Karpas-422 (cell line): ENCODE data around the gene IL1A. TPM values are rescaled to one million over a fixed set of nuclear protein-coding genes. Genes with fewer than 3 reads are reported as not detected.

Experiments used
- DNase-seq: peaks from one replicate; pipeline ENCODE4 v3.0.0-alpha.2; 2015
- H2AFZ ChIP-seq: fragments of 200-600 bp; sonication (generic); 2 replicates; pipeline ENCODE4 v1.6.1; 2014; ENCODE audit warnings: antibody characterized with exemption, low read length, mixed read lengths
- H3K27ac ChIP-seq: fragments of 200-600 bp; sonication (generic); 2 replicates; pipeline ENCODE4 v1.5.1; 2014; ENCODE audit warnings: mild to moderate bottlenecking, low read length, moderate library complexity
- H3K27me3 ChIP-seq: fragments of 200-600 bp; sonication (generic); 2 replicates; pipeline ENCODE4 v1.6.1; 2014; ENCODE audit warnings: low read length, mixed read lengths
- H3K36me3 ChIP-seq: fragments of 200-600 bp; sonication (generic); 2 replicates; pipeline ENCODE4 v1.6.1; 2014; ENCODE audit warnings: low read length, mixed read lengths; ENCODE audit not compliant: insufficient read depth
- H3K4me1 ChIP-seq: fragments of 200-600 bp; sonication (generic); 2 replicates; pipeline ENCODE4 v1.6.1; 2014; ENCODE audit warnings: mild to moderate bottlenecking, low read length, mixed read lengths
- H3K4me2 ChIP-seq: fragments of 200-600 bp; sonication (generic); 2 replicates; pipeline ENCODE4 v1.6.1; 2014; ENCODE audit warnings: low read length, low read depth, mild to moderate bottlenecking; ENCODE audit not compliant: poor library complexity, severe bottlenecking
- H3K4me3 ChIP-seq: fragments of 200-600 bp; sonication (generic); 2 replicates; pipeline ENCODE4 v1.5.1; 2014; ENCODE audit warnings: mild to moderate bottlenecking, antibody characterized with exemption, low read length, mixed read lengths
- H3K79me2 ChIP-seq: fragments of 200-600 bp; sonication (generic); 2 replicates; pipeline ENCODE4 v1.6.1; 2014; ENCODE audit warnings: mild to moderate bottlenecking, low read length, mixed read lengths
- H3K9ac ChIP-seq: fragments of 200-600 bp; sonication (generic); 2 replicates; pipeline ENCODE4 v1.6.0; 2014; ENCODE audit warnings: low read length
- H3K9me2 ChIP-seq: fragments of 200-600 bp; sonication (generic), shearing (Covaris generic); replicated peaks from 2 replicates; pipeline ENCODE4 v1.6.0; 2014; ENCODE audit warnings: mild to moderate bottlenecking, low read length, moderate library complexity; ENCODE audit not compliant: insufficient read depth
- H3K9me3 ChIP-seq: fragments of 300-700, 200-600 bp; sonication (generic); 2 replicates; pipeline ENCODE4 v1.6.1; 2014; ENCODE audit warnings: low read length, mixed read lengths
- H4K20me1 ChIP-seq: fragments of 200-600 bp; sonication (generic); 2 replicates; pipeline ENCODE4 v1.6.1; 2014; ENCODE audit warnings: mild to moderate bottlenecking, antibody characterized with exemption, low read length, low read depth; ENCODE audit not compliant: insufficient read depth
- total RNA-seq: library from RNA; depleted of rRNA; stranded (reverse); fragments of >200 nt; shearing (Covaris generic); gene quantifications from 2 replicates; pipeline ENCODE4 v1.2.3, GENCODE V29; 2014; ENCODE audit warnings: low replicate concordance

The IL1A gene
- total RNA-seq, 1 experiment from 2014 or later: 0.15 TPM

GRCh38 chr2:112757265-112757664, 27.0 kb downstream of the IL1A start:
- H3K9me3 ChIP-seq: no peaks in the 10 kb centered on the region
- peaks cover 3% of the 10 kb centered on the region; the same call in 1 of the 2 replicates for H3K4me1 ChIP-seq
- H3K27ac ChIP-seq: no peak overlapping the region
- H3K9me2 ChIP-seq: no peaks in the 10 kb centered on the region
- no peaks in the 10 kb centered on the region for H3K27me3 ChIP-seq
- H3K36me3 ChIP-seq: peaks cover 60% of the 10 kb centered on the region
- no peak for DNase-seq
- no peak overlapping the region for H3K4me3 ChIP-seq
- H3K9ac ChIP-seq: no peak overlapping the region
- no peak overlapping the region for H2AFZ ChIP-seq
- no peak overlapping the region for H3K4me2 ChIP-seq
- peaks cover 53% of the 10 kb centered on the region for H3K79me2 ChIP-seq
- no peaks in the 10 kb centered on the region for H4K20me1 ChIP-seq

DNA sequence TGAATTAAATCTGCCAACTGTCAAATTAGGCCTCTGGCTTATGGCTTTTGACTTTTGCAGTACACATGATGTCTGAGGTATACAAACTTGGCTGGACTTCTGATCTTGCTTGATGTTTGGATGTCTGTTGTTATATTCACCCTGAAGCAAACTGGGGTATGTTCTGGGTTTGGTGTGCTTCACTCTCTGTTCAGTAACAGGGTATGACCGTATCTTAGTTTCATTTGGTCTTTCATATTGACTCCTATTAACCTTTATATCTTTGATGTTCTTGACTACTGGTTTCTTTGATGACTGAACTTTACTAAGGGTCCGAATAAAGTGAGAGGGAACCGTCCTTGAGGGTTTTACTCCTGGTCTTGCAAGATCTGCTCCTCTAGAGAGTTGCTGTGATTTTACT, 28.1 kb downstream of the IL1A start:
- Histone ChIP-seq H3K79me2 (peaks cover 44% of the 10 kb centered on the region), H3K36me3 (peaks cover 65% of the 10 kb centered on the region), H3K27me3 (no peaks in the 10 kb centered on the region)

GRCh38 chr2:112755444-112755843, 28.8 kb downstream of the IL1A start:
- H2AFZ ChIP-seq: no peak overlapping the region

More for the DNA sequence above, 28.1 kb downstream of the IL1A start:
- Histone ChIP-seq H3K4me3 (no peak overlapping the region), H3K9me3 (no peaks in the 10 kb centered on the region), H3K4me2 (no peak overlapping the region), H2AFZ (no peak overlapping the region), H3K9me2 (no peaks in the 10 kb centered on the region), H3K4me1 (no peaks in the 10 kb centered on the region), H3K9ac (no peak overlapping the region), H4K20me1 (no peaks in the 10 kb centered on the region), H3K27ac (no peak overlapping the region)
- DNase-seq: no peak

DNA sequence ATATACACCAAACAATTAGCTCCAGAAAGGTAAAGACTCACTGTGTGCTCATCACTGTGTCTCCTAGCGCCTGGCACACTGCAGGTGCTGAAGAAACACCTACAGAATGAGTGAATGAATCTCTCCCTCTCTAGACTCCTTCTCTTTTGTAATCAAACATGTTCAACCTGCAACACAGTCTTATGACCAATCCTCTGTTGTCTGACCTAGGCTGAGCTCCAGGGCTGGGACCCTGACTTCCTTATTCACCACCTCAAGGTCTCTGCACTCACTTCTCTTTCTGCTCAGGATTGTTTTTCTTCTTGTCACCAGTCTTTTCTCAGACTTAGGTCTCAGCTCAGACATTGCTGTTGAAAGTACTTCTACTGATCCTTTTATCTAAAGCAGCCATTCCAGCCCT, 29.7 kb downstream of the IL1A start:
- H3K9ac ChIP-seq: no peak overlapping the region
- H3K4me2 ChIP-seq: no peak overlapping the region
- no peak overlapping the region for H2AFZ ChIP-seq
- peaks cover 59% of the 10 kb centered on the region for H3K36me3 ChIP-seq
- H3K4me3 ChIP-seq: no peak overlapping the region
- no peaks in the 10 kb centered on the region for H3K27me3 ChIP-seq
- peaks cover 8% of the 10 kb centered on the region for H3K4me1 ChIP-seq
- H4K20me1 ChIP-seq: no peaks in the 10 kb centered on the region
- DNase-seq: no peak
- no peaks in the 10 kb centered on the region for H3K9me3 ChIP-seq
- H3K9me2 ChIP-seq: no peaks in the 10 kb centered on the region
- H3K27ac ChIP-seq: no peak overlapping the region
- H3K79me2 ChIP-seq: peaks cover 44% of the 10 kb centered on the region

More at GRCh38 chr2:112755444-112755843, 28.8 kb downstream of the IL1A start:
- Histone ChIP-seq H3K9me2 (no peaks in the 10 kb centered on the region), H3K4me1 (no peaks in the 10 kb centered on the region), H3K36me3 (peaks cover 68% of the 10 kb centered on the region), H3K27ac (no peak overlapping the region), H3K4me3 (no peak overlapping the region), H3K9ac (no peak overlapping the region), H3K4me2 (no peak overlapping the region), H3K79me2 (peaks cover 41% of the 10 kb centered on the region), H3K9me3 (no peaks in the 10 kb centered on the region), H4K20me1 (no peaks in the 10 kb centered on the region), H3K27me3 (no peaks in the 10 kb centered on the region)
- no peak for DNase-seq

DNA sequence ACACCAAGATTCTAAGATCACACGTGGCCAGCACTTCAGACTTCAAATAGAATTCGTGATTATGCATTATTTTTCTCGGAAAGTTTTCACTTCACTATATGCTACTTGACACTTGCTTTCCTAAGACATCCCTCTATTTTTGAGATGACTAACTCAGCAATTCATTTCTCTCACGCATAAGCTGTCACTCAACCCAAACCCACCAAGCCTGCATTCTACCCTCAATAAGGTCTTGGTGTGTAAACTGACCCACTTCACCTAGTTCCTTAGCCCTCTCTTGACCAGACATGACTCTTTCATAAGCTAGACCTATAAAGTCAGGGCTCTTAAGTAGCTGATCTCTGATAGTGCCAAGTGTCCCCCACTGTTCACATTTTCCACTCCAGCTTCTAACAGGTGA, 31.6 kb downstream of the IL1A start:
- Histone ChIP-seq H3K4me3 (no peak overlapping the region), H3K9me2 (no peaks in the 10 kb centered on the region), H3K9ac (no peak overlapping the region), H3K27me3 (no peaks in the 10 kb centered on the region), H3K4me1 (peaks cover 22% of the 10 kb centered on the region), H3K79me2 (peaks cover 53% of the 10 kb centered on the region), H3K27ac (no peak overlapping the region), H3K36me3 (peaks cover 60% of the 10 kb centered on the region), H2AFZ (no peak overlapping the region), H3K9me3 (no peaks in the 10 kb centered on the region), H4K20me1 (no peaks in the 10 kb centered on the region), H3K4me2 (no peak overlapping the region)
- no peak for DNase-seq

DNA sequence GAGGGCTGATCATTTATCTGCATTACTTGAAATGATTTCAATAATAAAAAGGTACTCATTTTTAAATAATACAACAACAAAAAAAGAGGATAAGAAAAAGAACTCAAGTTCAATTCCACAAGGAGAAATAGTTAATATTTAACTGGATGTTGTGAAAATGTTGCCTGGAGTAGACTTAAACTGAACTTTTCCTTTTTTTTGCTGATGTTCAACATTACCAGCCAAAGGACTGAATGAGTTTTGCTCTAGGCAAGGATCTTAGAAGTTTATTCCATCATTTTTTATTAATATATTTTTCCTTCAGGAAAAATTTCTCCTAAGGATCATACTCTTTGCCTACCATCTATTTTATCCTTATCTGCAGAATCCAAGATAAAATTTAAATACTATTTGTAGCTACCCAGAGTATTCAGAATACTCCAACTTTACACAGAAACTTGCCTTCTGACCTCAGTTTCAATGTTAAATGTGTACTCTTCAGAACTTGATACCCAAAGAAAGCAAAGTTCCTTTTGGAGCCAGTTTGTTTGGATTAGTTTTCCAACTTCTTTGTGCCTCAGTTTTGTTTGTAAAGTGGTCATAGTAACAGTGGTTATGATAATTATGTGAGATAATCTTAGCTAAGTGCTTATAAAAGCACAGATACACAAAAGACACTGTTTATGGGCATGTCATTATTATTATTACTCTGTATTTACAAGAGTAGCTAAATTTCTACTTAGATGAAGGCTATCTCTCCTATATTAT, 32.7 kb downstream of the IL1A start:
- no peak for DNase-seq
- Histone ChIP-seq H3K79me2 (peaks cover 60% of the 10 kb centered on the region), H3K9me3 (no peaks in the 10 kb centered on the region), H2AFZ (no peak overlapping the region), H3K4me1 (peaks cover 22% of the 10 kb centered on the region), H3K36me3 (peaks cover 61% of the 10 kb centered on the region), H3K4me2 (no peak overlapping the region), H4K20me1 (no peaks in the 10 kb centered on the region), H3K4me3 (no peak overlapping the region), H3K27me3 (no peaks in the 10 kb centered on the region), H3K9me2 (no peaks in the 10 kb centered on the region), H3K27ac (0 out of 2 replicates have a peak overlapping the region, but pooled peaks have one; percentile 2), H3K9ac (no peak overlapping the region)

- peaks cover 22% of the 10 kb centered on the region for H3K4me1 ChIP-seq
- no peaks in the 10 kb centered on the region for H3K9me3 ChIP-seq
- 0 out of 2 replicates have a peak overlapping the region, but pooled peaks have one; percentile 40 for H3K27ac ChIP-seq
- peaks cover 56% of the 10 kb centered on the region for H3K79me2 ChIP-seq
- H3K4me3 ChIP-seq: no peak overlapping the region
- H3K4me2 ChIP-seq: no peak overlapping the region
- no peak overlapping the region for H2AFZ ChIP-seq
- DNase-seq: no peak
- H3K9me2 ChIP-seq: no peaks in the 10 kb centered on the region
- H3K9ac ChIP-seq: no peak overlapping the region
- H3K27me3 ChIP-seq: no peaks in the 10 kb centered on the region
- H3K36me3 ChIP-seq: peaks cover 57% of the 10 kb centered on the region
- no peaks in the 10 kb centered on the region for H4K20me1 ChIP-seq
Observed at GRCh38 chr2:112750560-112750843, 33.8 kb downstream of the IL1A start.

GRCh38 chr2:112749755-112750559, 34.3 kb downstream of the IL1A start:
- Histone ChIP-seq H3K36me3 (peaks cover 54% of the 10 kb centered on the region), H3K4me1 (peaks cover 22% of the 10 kb centered on the region), H3K4me2 (peak overlapping the region; percentile 52), H2AFZ (peak overlapping the region; percentile 30; the same call in 1 of the 2 replicates), H3K4me3 (no peak overlapping the region), H3K79me2 (peaks cover 50% of the 10 kb centered on the region), H3K27ac (peak overlapping the region; percentile 40; the same call in 1 of the 2 replicates), H3K9me3 (no peaks in the 10 kb centered on the region), H3K27me3 (no peaks in the 10 kb centered on the region), H3K9ac (peak overlapping the region; percentile 37; the same call in 1 of the 2 replicates), H3K9me2 (no peaks in the 10 kb centered on the region), H4K20me1 (no peaks in the 10 kb centered on the region)
- peak; percentile 92 for DNase-seq
